HG03565 (cell line): Measurements from ENCODE around the gene MEI1.
"Not testable (repeated sequence)": the region's sequence is repeated elsewhere in the genome, so short reads cannot be mapped to it uniquely, and the experiment has no call there.

Experiments
- ATAC-seq: cut with Tn5 transposase; IDR thresholded peaks from one replicate; pipeline ENCODE4 v1.9.1; 2021; ENCODE audit warnings: mild to moderate bottlenecking, moderate library complexity; ENCODE audit not compliant: unreplicated experiment

MEI1 gene

DNA sequence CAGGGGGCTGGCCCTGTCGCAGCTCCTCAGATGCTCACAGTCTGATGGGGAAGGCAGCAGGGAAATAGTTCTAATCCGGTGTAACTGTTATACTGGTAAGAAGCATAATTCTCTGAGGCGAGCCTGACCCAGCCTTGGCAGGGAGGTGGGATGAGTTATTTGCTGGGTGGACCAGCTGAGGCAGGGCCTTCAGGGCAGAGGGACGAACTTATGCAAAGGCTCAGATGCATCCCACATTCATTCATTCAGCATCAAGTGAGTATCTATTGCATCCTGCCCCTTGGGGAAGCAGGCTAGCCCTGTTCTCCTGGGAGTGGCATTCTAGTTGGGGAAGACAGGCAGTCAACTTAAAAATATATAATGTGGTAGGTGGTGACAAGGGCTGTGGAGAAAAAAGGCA, 120.0 kb downstream of the MEI1 start:
- ATAC-seq: no peak

GRCh38 chr22:41820447-41820846, 121.1 kb downstream of the MEI1 start:
- no peak for ATAC-seq

- ATAC-seq: no peak
Measured at GRCh38 chr22:41821471-41822316, 122.4 kb downstream of the MEI1 start.

- ATAC-seq: no peak
Measured at GRCh38 chr22:41822317-41823057, 123.2 kb downstream of the MEI1 start.

GRCh38 chr22:41823797-41824196, 124.5 kb downstream of the MEI1 start:
- ATAC-seq: no peak

DNA sequence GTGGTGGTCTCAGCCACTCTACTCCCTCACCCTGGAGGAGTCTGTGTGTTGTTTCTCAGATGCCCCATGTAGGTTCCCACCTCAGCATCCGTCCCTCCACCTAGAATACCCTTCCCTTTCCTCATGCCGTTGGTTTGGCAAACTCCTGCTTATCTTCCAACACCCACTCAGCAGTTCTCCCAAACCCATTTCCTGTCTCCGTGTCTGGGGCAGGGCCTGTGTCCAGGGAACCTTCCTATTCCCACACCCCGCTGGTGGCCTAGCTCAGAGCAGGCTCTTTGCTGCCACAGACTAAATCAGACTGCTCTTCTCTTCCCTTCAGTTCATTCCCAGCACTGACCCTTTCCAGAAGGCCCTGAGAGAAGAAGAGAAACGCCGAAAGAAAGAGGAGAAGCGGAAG, 126.1 kb downstream of the MEI1 start:
- ATAC-seq: no peak

DNA sequence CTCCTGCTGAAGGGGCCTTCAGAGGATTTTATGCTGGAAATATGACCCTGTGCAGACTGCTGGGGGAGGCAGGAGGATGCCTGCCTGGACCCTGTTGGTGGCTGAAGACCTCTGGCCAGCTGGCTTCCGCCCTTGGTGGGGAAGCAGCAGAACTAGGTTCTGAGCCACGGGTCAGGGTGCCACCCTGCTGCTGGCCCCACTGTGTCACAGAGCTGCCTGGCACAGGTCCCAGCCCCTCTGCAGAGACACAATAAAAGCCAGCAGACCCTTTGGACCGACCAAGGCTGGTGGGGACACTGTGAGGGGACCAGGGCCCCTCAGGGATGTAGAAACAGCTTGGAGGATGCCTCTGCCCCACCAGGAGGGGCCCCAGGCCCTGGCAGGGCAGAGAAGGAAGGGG, 126.7 kb downstream of the MEI1 start:
- no peak for ATAC-seq

GRCh38 chr22:41826430-41827383, 127.4 kb downstream of the MEI1 start:
- ATAC-seq: no peak

DNA sequence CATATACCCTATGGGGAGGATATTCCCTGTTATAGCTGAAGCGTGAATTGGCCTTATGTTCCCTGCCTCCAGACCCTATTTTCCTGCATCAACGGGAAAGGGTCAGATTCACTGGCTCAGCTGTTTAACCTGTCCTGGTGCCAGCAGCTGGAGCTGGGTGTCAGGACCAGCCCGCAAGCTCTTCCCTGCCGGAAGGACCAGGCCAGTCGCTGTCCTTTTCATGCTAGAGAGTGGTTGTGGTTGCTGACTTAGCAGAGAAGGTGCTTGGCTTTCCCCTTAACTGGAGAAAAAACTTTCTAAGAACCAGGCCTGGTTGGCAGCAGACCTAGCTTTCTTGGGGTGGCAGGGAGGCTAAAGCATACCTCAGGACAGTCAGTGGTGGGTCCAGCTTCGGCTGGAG, 128.4 kb downstream of the MEI1 start:
- no peak for ATAC-seq

DNA sequence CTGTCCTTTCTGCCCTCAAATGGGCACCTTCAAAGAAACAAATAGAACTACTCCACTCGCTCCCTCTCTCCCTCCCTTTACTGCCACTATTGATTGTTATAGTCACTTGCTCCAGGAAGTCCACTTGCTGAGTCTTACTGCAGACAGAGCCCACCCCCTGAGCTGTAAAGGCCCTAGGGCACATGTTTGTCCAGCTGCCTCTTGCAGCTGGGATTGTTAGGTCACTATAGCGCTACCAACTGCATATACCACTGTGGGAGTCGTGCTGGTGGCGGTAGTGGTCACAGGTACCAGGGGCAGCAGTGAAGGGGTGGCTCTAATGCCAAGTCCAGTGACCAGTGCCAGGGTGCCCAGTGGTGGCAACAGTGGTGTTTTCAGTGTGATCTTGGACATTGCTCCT, 129.2 kb downstream of the MEI1 start:
- no peak for ATAC-seq

DNA sequence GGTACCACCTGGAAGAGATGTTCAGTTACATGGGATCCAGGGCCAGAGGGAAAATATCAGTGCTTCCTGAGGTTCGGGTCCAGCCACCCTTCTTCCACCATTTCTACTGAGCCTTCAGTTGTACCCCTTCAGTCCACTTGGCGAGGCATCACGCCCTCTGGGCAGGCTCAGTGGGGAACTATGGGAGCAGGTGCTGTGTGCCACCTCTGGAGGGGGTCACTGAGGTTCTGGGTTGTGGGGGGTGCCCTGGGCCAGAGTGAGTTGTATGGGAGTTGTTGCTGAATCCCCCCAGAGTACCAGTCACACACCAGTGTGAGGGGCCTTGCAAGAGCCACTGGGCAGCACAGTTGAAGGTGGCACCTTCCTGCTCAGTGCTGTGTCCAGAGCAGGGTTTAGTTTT, 130.9 kb downstream of the MEI1 start:
- no peak for ATAC-seq

- ATAC-seq: no peak
Measured at GRCh38 chr22:41831383-41831782, 132.1 kb downstream of the MEI1 start.

GRCh38 chr22:41831828-41832552, 132.7 kb downstream of the MEI1 start:
- no peak for ATAC-seq

- peak; percentile 76 for ATAC-seq
Measured at GRCh38 chr22:41832553-41833368, 133.5 kb downstream of the MEI1 start, which contains the start of gene SREBF2. Gene SREBF2, plus strand, starts transcription at chr22:41833105. Its CDS starts 166 bp downstream, at chr22:41833271.

- no peak for ATAC-seq
Measured at GRCh38 chr22:41833369-41834004, 134.2 kb downstream of the MEI1 start.

DNA sequence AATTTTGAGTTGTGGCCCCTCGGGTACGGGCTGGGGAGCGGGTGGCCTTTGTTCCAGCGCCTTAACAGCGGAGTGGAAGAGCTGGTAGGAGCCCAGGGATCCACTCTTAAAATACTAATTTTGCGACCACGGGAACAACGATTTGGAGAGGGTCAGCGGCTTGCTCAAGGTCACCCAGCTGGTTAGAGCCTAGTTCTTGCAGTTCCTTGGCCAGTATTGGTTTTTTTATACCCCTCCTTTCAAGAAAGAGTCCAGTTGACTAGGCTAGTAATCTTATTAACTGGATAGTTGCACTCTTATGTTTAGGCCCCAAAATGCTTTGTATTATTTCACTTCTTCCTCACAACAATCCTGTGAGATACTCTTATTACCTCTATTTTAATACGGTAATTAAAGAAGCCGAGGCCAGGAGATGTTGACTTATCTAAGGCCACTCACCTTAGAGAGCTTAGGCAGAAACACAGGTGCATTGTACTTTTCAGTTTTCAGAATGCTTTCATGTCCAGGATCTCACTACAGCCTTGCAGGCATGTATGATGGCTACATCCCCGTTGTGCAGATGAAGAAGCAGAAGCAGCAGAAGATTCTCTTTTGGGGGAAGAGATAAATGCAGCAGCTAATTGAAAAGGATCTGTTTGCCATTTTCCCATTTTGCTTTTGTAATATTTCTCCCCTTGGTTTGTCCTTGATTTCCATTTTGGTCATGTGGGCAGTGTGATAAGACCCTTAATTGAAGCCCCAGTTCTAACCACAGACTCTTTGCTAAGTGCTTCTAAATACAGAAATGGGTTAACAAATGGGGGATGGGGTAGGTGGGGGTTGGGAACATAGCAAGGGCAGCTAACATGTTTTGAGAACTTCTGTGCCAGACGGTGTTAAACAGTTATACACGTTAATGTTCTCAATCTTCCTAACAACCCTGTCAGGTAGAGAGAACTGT, 135.0 kb downstream of the MEI1 start:
- ATAC-seq: no peak

DNA sequence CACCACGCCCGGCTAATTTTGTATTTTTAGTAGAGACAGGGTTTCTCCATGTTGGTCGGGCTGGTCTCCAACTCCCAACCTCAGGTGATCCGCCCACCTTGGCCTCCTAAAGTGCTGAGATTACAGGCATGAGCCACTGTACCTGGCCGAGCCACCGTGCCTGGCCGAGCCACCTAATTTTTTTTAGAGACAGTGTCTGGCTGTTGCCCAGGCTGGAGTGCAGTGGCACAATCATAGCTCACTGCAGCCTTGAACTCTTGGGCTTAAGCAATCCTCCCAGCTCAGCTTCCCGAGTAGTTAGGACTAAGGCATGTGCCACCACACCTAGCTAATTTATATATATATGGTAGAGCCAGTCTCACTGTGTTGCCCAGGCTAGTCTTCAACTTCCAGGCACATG, 136.2 kb downstream of the MEI1 start:
- ATAC-seq: not testable (repeated sequence)

DNA sequence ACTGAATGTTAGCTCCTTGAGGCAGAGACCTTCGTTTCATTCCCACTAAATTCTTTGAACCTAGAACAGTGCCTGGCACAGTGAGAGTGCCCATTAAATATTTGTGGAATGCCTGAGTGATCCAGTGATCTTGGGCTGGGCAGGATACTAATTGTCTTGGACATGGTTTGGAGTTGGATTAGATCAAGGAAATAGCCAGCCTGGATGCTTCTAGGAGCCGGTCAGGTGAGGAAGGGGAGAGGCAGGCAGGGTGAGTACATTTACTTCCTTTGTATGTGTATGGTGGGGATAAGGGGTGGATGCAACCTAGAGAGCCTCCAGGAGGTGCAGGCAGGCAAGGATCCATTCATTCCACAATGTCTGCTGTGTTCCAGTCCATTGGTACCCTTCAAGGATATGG, 137.2 kb downstream of the MEI1 start:
- ATAC-seq: no peak
